Kasumi-1 (cell line): ENCODE measurements around the gene DOCK6.

Experiments used
- DNase-seq, 2 experiments: peaks; one replicate each; lab custom pipeline; 2025; lab: John Stamatoyannopoulos, UW

DOCK6 gene

GRCh38 chr19:11244846-11245589 lies 17.3 kb downstream of the DOCK6 start:
- DNase-seq = no peak

DNA sequence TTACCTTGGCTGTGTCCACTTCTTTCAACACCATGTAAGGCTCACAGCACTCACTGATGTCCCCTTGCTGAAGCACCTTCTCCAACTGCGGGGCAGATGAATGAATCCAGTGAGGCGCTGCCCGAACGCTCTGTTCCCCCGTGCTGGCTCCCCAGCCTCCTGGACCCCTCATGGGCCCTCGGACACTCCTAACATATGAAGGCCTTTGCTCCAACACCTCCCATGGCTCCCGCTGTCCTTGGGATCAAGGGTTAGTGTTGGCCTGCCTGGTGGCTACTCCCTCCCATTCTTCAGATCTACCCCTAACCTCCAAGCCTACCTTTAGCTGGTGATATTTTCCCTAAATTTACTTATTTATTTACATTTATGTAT lies 18.5 kb downstream of the DOCK6 start:
- DNase-seq = no peak

- peak; percentile 53 to 61 for DNase-seq
These were observed 19.2 kb downstream of the DOCK6 start for GRCh38 chr19:11242864-11243797.

DNA sequence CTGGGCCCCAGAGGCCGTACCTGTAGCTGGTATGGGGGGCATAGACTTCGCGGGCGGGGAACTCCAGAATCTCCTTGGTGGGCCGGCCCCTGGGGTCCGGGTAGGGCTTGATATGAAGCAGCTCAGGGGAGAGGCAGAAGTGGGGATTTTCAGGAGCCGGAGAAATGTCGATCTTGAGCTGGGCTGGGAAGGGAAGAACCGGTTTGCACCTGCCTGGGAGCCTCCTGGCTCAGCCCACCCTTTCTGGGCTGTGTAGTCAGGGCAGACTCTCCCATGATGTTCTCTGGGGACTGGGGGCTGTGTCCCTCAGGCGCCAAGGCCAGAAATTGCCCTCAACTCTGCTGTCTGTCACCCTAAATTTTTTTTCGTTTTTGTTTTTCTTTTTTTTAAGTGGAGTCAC lies 20.3 kb downstream of the DOCK6 start:
- DNase-seq = no peak

DNA sequence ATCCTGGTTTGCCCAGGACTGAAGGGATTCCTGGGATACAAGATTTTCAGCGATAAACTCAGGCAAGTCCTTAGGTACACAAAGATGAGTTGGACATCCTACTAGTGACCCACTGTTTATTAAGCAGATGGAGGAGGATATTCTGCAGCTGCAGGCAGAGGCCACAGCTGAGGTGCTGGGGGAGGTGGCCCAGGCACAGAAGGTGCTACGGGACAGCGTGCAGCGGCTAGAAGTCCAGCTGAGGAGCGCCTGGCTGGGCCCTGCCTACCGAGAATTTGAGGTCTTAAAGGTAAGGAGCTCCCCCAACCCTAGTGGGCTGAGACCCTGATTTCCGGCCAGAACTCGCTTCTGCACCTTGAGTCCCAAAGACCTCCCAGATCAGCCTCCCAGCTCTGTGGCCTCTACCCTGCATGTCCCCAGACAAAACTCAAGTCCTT lies 22.3 kb downstream of the DOCK6 start:
- DNase-seq = no peak

- DNase-seq = no peak
These were observed 22.8 kb downstream of the DOCK6 start, which contains the start of gene ANGPTL8 for GRCh38 chr19:11239377-11240000. TSS of gene ANGPTL8 (plus strand) at chr19:11239619. CDS start at chr19:11239638, 19 bp downstream.

- DNase-seq = no peak
These were observed 23.4 kb downstream of the DOCK6 start for GRCh38 chr19:11238781-11239376.

GRCh38 chr19:11238041-11238440 lies 24.3 kb downstream of the DOCK6 start:
- DNase-seq = no peak

GRCh38 chr19:11237321-11237720 lies 25.0 kb downstream of the DOCK6 start:
- DNase-seq = no peak

DNA sequence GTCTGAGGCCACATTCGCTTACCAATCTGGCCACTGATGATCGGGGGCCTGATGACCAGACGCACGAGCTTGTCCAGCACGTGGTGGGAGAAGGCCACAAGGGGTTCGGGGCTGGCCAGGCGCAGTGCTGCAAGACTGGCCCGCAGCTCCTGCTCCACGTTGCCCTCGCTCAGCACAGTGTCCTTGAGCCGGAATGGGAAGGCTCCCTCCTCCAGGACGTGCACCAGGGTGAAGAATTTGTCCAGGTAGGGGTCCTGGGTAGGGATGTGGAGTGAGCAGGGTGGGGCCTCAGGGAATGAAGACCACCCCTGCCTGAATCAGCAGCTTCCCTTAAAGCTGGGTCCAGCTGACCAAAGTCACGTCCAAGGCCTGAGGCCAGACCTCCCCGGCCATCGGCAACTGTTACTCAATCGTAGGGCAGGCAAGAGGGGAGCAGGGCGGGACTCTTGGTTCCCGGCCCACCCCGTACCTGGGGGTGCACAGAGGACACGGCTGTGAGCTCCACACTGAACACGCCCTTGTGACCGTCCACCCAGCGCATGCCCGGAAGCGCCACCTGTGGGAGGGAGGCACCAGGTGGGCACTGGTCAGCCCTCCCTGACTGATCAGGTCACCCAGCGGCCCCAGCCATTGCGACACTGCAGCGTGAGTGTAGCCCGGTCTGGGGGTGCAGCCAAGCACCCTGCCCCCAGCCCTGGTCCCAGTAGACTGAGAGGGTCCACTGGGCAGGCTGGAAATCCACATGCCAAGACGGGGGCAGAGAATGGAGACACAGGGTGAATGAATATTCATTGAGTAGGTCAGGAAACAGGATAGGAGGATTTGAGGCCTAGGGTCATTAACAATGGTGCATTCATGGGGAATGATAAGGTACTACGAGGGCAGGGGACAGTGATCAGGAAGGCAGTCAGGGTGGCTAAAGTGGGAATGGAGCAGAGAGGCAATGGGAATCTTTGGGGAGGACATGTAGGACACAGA lies 25.7 kb downstream of the DOCK6 start:
- no peak for DNase-seq

DNA sequence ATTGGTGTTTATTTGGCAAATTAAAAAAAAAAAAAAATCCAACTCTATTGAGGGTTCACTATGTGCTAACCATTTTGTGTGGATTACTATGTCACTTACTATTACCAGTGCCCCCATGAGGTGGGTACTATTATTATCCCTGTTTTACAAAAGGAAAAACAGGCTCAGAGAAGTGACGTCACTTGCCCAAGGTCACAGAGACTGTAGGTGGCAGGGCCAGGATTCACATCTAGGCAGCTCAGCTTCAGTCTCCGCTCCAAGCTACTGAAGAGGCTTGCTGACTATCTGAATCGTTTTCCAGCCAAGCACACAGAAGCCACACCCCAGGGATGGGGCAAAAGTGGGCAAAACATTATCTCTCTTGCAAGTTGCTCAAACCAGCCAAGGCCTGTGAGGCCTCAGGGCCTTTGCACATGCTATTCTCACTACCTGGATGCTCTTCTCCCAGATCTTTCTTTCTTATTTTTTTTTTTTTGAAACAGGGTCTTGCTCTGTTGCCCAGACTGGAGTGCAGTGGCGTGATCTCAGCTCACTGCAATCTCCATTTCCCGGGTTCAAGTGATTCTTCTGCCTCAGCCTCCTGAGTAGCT lies 27.7 kb downstream of the DOCK6 start:
- DNase-seq = no peak

- DNase-seq = no peak
These were observed 29.3 kb downstream of the DOCK6 start for GRCh38 chr19:11233073-11233472.

DNA sequence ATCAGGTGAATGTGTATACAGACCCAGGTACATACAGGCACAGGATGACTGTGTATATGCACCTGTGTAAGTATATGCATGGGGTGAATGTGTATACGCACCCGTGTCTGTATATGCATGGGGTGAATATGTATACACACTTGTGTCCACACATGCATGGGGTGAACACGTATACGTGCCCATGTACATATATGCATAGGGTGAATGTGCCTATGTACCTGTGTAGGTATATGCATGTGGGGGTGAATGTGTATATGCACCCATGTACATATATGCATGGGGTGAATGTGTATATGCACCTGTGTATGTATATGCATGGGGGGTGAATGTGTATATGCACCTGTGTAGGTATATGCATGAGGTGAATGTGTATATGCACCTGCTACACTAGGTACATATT lies 29.8 kb downstream of the DOCK6 start:
- no peak for DNase-seq

- no peak for DNase-seq
These were observed 31.5 kb downstream of the DOCK6 start for GRCh38 chr19:11230621-11231386.

DNA sequence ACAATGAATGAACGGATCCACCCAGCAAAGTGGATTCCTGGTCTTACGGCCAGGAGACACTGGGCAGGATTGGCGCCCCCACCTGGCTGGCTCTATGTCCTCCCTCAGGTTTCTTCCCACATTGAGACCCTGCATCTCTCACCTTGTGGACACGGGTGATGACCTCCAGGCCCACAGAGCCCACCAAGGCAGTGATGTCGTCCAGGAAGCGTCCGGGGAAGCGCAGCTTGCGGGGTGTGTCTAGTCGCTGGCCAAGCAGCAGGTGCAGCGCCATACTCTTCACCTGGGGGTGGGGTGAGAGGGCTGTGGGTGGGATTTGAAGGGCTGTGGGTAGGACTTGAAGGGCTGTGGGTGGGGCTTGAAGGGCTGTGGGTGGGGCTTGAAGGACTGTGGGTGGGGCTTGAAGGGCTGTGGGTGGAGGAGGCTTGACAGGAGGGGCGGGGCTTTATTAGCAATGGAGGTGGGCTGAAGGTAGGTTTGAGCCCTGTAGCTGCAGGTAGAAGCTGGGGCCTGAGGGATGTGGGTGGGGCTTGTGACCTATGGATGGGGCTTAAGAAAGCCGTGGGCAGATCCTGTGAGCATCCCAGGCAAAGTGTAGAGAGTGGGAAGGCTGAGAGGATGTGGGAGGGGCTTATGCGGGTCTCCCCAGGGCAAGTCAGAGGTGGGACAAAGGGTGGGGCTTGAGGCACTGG lies 35.0 kb downstream of the DOCK6 start:
- no peak for DNase-seq

GRCh38 chr19:11226716-11227166 lies 35.6 kb downstream of the DOCK6 start:
- DNase-seq = no peak

GRCh38 chr19:11225815-11226214 lies 36.5 kb downstream of the DOCK6 start:
- DNase-seq = no peak

- DNase-seq = no peak
These were observed 37.2 kb downstream of the DOCK6 start for GRCh38 chr19:11225172-11225571.

DNA sequence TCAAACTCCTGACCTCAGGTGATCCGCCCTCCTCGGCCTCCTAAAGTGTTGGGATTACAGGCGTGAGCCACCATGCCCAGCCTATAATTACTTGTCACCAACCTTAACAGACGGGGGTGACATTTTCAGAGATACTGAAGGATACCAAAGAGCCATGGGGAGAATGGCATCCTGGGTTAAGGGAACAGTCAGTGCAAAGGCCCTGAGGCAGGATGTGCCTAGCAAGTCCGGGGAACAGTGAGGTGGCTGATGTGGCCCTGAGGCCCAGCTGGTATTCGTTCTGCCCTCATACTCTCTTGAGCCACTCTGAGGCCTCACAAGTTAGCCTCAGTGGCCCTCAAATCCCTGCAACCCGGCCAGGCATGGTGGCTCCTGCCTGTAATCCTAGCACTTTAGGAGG lies 37.9 kb downstream of the DOCK6 start:
- no peak for DNase-seq
